Stimulated activated CD4-positive, alpha-beta T cell treated with anti-CD3 and anti-CD28 coated beads, Interleukin-12 subunit alpha, Interleukin-12 subunit beta, amount 100 ng/mL, for 48 hours (primary cell): ENCODE data around the gene PFN1.
A peak's percentile ranks its signal among the peaks of the same experiment; 100 is the strongest.

Source experiments
- DNase-seq, 3 donors: peaks; one replicate each; pipeline ENCODE4 v3.0.0-alpha.2; 2020; ENCODE audit warnings: low read depth in 2 of 3, low spot score in 1 of 3

The PFN1 gene

DNA sequence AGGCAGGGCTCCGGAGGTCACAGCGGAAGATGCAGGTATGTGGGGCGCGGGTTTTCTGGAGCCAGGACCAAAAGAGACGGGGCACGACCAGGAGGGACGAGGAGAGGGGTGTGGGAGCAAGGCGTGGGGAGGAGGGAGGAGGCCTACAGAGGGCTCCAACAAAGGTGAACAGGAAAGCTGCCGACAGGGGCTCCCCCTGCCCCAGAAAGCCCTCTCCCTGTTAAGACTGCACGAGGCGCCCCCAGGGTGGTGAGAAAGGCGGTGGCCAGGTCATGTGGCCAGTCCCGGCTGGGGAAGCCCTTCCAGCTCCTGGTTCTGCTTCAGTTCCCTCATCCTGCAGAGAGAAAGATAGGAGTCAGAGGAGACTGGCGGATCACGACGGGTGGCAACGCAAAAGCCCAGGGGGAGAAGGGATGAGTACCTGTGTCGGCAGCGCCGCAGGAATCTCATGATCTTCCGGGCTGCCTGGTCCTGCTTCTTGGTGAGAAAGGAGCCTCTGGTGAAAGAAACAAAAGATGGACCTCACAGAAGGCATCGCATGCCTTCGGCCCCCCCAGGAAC, 20.2 kb upstream of the PFN1 start:
- DNase-seq: peak in 1 of 3 donors; percentile 26

DNA sequence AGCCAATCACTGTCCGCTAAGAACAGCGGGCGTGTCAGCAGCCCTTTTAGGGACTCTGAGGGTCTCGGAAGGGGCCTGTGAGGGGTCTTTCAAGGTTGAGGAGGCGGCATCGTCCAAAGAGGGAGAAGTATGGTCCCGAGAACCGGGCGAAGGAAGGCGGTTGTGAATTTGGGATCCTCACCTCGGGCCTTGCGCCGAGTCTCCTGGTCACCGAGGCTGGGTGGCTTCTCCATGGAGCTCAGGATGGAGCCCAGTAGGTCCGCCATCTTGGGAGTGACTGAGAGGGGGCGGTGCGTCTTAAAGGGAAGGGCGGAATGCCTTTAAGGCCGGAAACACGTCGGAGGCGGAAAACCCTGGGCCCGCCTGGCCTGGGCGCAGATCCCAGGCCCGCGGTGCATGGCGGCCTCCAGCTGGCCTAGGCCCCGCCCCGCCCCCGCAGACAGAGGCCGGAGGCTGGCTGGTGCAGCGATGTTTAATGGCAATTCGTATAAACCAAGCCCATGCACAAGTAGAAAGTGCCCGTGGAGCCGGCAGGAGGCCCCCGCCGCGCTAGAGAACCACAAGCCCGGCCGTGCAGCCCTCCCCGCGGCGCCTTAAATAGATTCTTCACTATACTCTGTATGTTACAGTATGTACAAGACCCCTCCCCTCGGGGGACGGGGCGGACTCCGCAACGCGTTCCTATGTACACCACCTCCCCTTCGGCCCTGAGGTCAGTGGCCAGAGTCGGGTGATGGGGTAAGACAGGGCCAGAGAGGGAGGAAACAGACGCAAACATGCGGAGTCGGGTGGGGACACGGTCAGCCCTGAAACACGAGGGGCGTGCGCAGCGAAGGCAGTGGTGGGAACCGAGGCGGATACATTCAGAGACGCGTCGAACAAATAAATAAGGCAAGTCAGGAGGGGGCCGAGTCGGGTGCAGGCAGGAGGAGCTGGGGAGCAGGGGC, 19.5 kb upstream of the PFN1 start, which contains the start of gene SPAG7:
SPAG7 (minus strand) TSS at position 279 of the 947 bp plus-strand sequence; CDS start at position 266, 13 bp downstream.
- peak; percentile 90 to 95 (median 91) for DNase-seq

DNA sequence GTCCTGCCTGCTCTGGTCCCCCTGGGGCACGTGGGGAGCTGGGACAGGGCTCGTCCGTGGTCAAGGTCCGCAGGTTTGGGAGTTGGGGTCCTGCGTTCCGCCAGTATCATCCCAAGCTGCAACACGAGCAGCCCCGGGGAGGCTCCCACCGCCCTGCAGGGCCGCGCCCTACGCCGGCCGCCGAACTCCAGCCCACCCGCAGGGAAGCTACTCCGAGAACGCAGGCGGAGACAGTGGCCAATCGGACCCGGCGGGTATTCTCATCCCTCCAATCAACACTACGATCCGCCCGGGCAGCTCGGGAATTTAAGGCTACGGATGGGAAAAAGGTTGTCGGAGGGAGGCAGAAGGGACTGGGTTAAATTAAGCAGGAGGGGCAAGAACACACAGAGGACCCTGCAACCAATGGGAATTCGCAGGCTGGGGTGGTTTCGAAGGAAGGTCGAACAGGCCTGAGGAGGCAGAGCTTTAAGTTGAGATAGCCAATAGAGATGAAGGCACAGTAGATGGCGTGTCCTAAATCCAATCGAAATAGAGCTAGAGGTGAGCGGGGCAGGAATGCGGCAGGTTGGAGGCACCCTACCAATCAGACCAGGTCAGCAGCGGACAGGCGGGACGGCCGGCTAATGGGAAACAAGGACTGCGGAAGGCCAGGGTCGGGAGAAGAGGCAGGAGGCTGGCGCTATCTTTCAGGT, 18.7 kb upstream of the PFN1 start:
- peak; percentile 88 to 93 (median 91) for DNase-seq

DNA sequence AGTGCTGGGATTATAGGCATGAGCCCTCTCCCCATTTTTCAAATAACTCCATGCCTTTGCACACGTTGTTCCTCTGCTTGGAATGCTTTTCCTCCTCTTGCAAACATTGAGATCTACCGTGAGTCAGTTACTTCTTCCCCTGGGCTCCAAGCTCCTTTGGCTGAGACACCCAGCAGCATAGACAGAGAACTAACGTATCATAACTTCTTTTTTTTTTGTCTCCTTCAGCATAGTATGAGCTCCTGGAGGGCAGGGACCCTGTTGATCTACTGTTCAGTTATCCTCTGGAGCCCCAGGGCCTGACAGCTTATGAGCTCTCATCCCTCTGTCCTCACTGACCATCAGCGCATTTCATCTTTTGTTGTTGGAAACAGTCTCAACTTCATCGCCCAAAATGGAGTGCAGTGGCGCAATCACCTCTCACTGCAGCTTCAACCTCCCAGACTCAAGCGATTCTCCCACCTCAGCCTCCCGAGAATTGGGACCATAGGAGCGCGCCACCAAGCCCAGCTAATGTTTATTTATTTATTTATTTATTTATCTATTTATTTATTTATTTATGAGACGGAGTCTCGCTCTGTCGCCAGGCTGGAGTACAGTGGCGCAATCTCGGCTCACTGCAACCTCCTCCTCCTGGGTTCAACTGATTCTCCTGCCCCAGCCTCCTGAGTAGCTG, 17.1 kb upstream of the PFN1 start:
- no peak for DNase-seq

DNA sequence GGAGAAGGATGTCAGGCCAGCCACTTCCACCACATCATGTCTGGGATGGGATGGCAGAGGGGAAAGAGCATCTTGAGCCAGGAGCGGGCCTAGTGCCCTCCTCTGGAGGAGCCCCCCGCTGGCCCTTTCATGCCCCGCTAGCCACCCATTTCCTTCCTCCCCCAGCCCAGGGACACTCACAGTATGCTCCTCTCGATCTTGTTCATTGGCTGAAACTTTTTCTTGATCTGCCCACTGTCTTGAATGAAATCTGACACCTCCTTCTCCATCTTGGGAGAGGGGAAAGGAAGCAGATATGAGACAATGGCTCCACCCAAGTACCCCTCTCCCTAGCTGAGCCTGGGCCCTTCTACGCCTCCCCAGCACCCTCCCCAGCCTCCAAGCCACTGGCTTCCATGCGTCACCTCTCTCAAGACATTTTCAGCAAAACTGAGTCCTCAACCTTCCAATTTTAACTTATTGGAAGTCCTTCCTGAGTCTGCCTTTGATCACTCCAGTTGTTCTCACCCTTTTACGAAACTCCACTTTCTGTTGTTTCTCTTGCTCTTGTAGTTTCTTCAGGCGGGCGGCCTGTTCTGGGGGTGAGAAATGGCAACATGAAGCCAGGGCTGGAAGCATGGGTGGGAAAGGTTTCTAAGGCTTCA, 12.1 kb upstream of the PFN1 start:
- DNase-seq: no peak

DNA sequence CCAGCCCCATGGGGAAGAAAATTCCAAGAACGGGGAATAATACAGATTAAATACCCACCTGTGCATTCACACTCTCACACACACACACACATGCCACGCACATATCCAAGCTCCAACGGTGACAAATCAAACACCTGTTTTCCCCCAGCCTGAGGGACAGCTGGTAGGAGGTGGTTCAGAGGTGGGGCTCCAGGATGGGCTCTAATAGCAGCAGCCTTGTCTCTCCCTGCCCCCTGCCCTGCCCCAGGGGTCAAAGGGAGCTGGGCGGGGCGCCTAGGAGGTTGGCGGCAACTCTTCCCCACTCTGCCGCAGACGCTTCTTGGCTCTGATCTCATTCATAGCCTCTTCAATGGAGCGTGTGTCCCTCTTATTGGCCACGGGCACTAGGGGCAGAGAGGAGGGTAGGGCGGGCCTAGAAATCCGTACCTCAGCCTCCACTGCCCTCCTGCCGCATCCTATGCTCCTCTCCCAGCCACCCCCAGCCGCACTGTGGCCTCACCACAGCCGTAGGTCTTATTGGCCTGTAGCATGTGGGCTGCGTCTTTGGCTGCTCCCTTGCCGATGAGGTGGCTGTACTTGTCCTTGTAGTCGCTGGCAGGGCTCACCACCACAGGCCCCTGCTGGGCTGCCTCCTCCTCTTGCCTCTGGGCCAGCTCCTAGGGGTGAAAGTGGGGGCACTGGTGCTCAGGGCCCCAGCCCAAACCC, 11.1 kb upstream of the PFN1 start:
- DNase-seq: no peak

DNA sequence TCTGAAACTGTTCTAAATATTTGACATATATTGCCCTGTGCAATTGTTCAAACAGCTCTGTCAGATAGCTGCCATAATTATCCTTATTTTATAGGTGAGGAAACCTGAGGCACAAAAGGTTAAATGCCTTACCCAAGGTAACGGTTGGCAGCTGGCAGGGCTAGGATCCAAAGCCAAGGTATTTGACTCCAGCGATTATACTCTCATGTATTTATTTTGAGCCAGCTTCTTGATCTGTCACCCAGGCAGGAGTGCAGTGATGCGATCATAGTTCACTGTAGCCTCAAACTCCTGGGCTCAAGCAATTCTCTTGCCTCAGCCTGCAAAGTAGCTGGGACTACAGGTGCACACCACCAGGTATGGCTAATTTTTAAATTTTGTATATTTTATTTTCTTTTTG, 9.8 kb upstream of the PFN1 start:
- no peak for DNase-seq

DNA sequence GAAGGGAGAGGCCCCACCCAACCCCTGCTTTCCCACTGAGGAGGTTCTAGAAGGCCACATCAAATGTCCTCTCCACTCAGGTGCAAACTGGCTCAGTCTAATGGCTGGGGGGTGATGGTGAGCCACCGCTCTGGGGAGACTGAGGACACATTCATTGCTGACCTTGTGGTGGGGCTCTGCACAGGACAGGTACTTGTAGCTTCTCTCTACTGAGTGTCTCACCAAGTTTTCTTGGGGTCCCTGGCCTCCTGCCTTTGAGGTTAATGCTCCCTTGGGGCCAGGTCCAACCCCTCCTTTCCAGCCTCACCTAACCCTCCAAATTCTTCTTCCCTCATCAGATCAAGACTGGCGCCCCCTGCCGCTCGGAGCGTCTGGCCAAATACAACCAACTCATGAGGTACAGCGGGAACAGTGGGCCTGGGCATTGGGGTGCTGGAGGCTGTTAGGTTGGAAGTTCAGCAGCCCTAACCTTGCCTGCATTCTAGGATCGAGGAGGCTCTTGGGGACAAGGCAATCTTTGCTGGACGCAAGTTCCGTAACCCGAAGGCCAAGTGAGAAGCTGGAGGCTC, 8.2 kb upstream of the PFN1 start:
- no peak for DNase-seq

DNA sequence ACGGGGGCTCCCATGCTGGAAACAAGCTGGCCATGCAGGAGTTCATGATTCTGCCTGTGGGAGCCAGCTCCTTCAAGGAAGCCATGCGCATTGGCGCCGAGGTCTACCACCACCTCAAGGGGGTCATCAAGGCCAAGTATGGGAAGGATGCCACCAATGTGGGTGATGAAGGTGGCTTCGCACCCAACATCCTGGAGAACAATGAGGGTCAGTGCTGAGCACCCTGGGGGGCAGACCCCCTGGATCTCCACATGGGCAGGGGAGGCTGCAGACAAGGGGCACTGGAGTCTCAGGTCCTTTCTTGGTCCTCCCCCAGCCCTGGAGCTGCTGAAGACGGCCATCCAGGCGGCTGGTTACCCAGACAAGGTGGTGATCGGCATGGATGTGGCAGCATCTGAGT, 6.8 kb upstream of the PFN1 start:
- no peak for DNase-seq

DNA sequence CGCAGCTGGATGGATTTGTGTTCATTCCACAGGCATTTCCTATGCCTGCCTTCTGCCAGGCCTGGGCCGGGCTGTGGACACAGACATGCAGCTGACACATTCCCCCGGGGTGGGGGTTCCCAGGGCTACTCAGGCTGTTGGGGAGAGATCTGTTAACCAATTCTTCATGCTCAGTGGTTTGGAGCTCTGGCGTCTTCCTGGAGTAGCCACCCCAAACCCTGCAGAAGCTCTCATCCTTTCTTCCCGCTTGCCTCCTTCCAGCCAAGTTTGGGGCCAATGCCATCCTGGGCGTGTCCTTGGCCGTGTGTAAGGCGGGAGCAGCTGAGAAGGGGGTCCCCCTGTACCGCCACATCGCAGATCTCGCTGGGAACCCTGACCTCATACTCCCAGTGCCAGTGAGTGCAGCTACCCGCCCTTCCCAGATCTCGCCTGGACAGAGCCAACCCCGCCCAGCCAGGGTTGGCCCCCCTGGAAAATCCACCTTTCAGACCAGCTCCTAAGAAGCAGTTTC, 5.2 kb upstream of the PFN1 start:
- DNase-seq: no peak

DNA sequence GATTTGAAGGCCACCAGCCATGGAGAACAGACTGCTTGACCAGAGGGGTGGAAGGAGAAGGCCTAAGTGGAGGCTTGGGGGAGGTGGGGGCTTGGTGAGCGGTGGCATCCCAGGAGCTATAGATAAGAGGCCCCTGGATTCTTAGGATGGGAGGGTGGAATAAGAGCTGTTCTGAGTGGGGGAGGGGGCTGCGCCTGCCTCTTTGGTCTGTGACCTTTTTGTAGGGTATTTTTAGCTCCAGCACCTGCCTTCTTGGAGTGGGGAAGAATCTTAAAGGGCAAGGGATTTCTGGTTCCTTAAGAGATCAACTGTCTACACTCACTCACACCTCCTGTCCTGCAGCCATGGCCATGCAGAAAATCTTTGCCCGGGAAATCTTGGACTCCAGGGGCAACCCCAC, 3.2 kb upstream of the PFN1 start:
- DNase-seq: no peak

DNA sequence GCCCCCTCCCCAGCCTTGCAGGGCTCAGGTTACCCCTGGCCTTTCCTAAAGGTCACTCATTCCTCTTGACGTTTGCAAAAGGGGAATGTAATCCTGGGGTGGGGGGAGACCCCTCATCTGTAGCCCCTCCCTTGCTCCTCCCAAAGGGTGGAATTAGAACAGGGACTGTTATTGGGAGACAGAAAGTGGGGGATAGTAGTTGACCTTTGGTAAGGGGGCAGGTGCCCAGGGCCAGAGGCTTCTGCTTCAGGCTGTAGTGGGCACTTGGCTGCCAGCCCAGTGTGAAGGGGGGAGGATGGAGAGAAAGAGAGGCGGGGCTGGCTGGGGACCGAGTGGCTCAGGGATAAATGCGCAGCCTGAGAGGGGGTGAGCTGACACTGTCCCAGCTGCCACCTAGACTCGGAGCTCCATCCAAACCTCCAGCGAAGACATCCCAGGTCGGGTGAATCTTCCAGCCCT, 2.4 kb upstream of the PFN1 start, which contains the start of gene ENO3:
ENO3 (plus strand) TSS at position 374 of the 459 bp plus-strand sequence. CDS start 711 bp downstream, outside the sequence.
- no peak for DNase-seq

DNA sequence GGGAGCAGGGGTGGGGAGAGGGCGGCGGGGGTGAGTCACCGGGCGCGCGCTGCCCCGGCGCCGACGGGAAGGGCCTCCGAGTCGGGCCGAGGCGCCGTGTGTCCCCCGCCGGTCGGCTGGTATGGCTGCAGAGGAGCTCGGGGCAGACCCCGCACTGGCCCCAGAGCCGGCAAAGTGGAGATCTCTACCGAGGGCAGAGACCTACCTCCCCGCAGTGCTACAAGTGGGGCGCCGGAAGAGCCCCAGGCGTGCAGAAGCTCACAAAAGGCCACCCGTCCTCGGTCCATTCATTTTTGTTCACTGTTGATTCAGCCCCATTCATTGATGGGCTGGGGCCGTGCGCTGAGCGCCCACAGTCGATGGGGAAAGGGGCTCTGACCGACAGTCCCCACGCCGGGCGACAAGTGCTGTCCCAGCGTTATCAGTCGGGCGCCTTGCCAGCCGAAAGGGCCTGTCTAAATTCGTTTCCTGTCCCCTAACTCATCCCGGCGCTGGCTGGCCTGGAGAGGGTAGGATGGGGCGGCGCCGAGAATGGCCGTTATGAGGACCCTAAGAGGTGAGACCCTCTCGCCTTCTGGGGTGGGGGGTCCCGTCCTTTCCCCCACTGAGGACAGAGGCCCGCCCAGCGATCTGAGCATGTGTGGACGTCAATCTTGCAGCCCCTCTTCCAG, 1.9 kb upstream of the PFN1 start:
- DNase-seq: peak in 1 of 3 donors; percentile 17

DNA sequence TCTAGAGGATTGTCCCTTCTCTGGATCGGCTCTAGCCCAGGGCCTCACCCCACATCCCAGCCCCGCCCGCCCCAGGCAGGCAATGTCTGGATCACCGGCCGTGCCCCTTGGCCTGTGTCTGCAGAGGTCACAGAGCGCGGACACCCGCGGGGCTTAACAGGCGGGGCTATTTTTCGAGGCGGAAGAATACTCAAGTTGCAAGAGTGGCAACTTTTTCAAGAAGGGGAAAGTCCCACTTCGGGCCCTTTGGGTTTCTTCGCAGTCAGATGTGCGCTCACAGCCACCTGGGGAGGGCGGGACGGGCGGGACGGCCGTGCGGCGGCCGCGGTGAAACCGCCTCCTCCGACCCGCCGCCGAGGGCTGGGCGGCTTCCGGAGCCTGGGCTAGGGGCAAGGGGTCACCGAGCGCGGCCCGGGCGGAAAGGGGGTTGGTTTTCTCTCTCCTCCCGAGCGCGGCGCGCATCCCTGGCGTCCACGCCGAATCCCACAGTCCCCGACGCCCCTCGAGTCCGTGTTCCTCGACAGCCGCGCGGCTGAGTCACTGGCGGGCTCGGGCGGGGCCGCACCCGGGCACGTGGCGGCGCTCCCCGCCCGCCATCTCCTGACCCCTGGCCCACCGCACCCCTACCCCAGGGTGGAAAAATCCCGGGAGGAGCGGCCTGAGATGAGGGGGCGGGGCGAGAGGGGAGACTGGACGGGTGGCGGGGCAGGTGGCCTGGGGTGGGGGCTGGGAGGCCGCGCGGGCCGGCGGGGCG, 1.2 kb upstream of the PFN1 start:
- DNase-seq: peak in 2 of 3 donors; percentile 66 to 74

DNA sequence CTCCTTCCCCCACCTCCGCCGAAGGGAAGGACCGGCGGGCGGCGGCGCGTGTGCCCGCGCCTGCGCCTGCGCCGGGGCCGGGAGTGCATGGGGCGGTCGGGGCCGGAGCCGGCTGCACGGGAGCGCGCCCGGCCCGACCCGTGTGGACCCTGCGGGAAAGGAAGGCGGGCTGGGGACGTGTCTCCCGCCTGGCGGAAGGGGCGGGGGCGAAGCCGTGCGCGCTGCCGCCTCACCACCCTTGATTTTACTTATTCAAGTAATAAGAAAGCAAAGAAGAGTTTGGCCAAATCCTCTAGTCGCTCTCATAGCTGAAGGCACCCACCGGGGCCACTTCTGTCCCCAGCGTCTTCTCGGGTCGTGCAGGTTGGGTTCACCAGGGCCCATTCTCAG, 596 bp upstream of the PFN1 start:
- peak in 2 of 3 donors; percentile 68 to 76 for DNase-seq

DNA sequence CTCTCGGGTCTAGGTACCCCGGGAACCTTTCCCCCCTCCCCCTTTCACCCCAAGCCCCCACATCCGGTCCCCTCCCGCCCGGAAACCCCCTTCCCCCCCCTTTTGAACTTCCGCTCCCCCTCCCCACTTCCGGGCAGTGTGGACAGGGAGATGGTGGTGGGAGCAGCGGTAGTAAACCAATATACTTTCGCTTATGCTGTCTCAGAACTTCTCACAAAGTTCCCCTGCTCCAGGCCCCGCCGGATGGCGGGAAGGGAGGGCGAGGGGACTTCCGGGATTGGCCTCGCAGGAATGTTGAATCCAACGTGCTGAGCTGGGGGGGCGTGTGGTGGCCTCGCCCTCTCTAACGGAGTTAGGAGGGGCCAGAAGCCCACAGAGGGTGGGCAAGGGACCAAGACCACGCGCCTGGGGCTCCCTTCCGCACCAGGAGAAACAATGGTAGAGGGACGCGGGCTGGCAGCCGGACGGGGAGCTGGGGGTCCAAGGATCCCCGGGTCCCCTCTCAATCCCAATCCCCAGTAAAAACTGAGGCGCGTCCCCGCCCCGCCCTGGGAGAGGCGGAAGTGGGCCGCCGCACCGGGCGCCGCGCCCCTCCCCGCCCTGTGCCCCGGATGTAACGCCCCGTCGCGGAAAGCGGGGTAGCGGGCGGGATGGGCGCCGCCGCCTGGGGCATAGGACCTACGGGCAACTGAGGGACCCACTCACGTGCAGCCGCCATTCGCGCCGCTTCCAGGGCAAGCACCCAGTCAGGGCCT, 742 bp downstream of the PFN1 start:
- DNase-seq: peak in 2 of 3 donors; percentile 62 to 63

DNA sequence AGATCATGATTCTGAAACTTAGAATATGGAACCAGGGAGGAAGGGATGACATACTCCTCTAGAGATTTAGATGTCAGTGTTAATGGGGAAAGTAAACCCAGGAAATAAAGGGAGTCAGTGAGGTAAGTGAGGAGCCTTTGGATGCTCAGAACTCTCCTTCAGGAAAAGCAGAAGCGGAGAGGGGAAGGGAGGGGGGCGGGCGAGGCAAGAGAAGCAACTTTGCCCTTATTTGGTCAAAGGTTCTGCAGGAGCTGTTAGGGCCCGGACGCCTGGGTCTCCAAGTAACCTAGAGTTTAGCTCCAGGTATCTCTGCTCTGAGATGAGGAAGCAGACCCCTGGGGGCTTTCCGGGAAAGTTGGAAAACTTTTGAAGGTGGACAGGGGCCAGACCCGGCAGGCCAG, 1.3 kb downstream of the PFN1 start:
- no peak for DNase-seq
